Panc1 (cell line): ENCODE results near the gene INPP5D.

ENCODE experiments used
- CTCF ChIP-seq: fragments of 450-650 bp; IDR thresholded peaks from 2 replicates; pipeline ENCODE4 v1.5.1; 2017; ENCODE audit warnings: mild to moderate bottlenecking
- POLR2AphosphoS5 ChIP-seq: IDR thresholded peaks from 2 replicates; pipeline ENCODE4 v1.6.1; 2012; ENCODE audit warnings: mild to moderate bottlenecking, low read depth, low read length, moderate library complexity
- REST ChIP-seq, 2 experiments: IDR thresholded peaks; 2 replicates each; pipeline ENCODE4 v1.6.1; 2011 to 2012; ENCODE audit warnings: low read depth in 2 of 2, control low read depth in 1 of 2, low read length in 1 of 2, mild to moderate bottlenecking in 1 of 2, moderate library complexity in 1 of 2; ENCODE audit not compliant: insufficient read depth in 1 of 2
- SIN3A ChIP-seq: IDR thresholded peaks from 2 replicates; pipeline ENCODE4 v1.6.1; 2012; ENCODE audit warnings: low read depth, mild to moderate bottlenecking, low read length, moderate library complexity, borderline replicate concordance; ENCODE audit not compliant: insufficient read depth

- TF ChIP-seq CTCF (no peak), POLR2AphosphoS5 (no peak), SIN3A (no peak), REST (IDR thresholded peaks at IDR 0.05; ENCODE audit: insufficient read depth in 1 of 2, low read depth in 2 of 2, low read length in 1 of 2) (no peak)
Observed at GRCh38 chr2:233125455-233126065, 65.4 kb downstream of the INPP5D start.
